ENCODE measurements around the gene TMPRSS9.

TMPRSS9 gene

GRCh38 chr19:2356036-2356646 lies 3.9 kb upstream of the TMPRSS9 start:
- H3K4me3 ChIP-seq (ENCODE audit: low read length) = no peak overlapping the region
- no peak for DNase-seq (ENCODE audit: low read depth, low spot score)

GRCh38 chr19:2357279-2358206 lies 2.5 kb upstream of the TMPRSS9 start:
- no peak for DNase-seq (ENCODE audit: low read depth, low spot score)
- no peak overlapping the region for H3K4me3 ChIP-seq (ENCODE audit: low read length)

GRCh38 chr19:2358548-2359173 lies 1.4 kb upstream of the TMPRSS9 start:
- DNase-seq (ENCODE audit: low read depth, low spot score) = no peak
- no peak overlapping the region for H3K4me3 ChIP-seq (ENCODE audit: low read length)

- no peak for DNase-seq (ENCODE audit: low read depth, low spot score)
- no peak overlapping the region for H3K4me3 ChIP-seq (ENCODE audit: low read length)
These were observed 768 bp downstream of the TMPRSS9 start for GRCh38 chr19:2360833-2361232.

- DNase-seq (ENCODE audit: low read depth, low spot score) = no peak
- no peak overlapping the region for H3K4me3 ChIP-seq (ENCODE audit: low read length)
These were observed 1.4 kb downstream of the TMPRSS9 start for GRCh38 chr19:2361246-2362045.

- no peak for DNase-seq (ENCODE audit: low read depth, low spot score)
- no peak overlapping the region for H3K4me3 ChIP-seq (ENCODE audit: low read length)
These were observed 2.2 kb downstream of the TMPRSS9 start for GRCh38 chr19:2362046-2362969.

GRCh38 chr19:2362970-2363300 lies 2.9 kb downstream of the TMPRSS9 start:
- no peak overlapping the region for H3K4me3 ChIP-seq (ENCODE audit: low read length)
- no peak for DNase-seq (ENCODE audit: low read depth, low spot score)

GRCh38 chr19:2363419-2363818 lies 3.4 kb downstream of the TMPRSS9 start:
- DNase-seq (ENCODE audit: low read depth, low spot score) = no peak
- H3K4me3 ChIP-seq (ENCODE audit: low read length) = no peak overlapping the region

- DNase-seq (ENCODE audit: low read depth, low spot score) = no peak
These were observed 5.3 kb downstream of the TMPRSS9 start for GRCh38 chr19:2365201-2365970.

GRCh38 chr19:2371656-2372055 lies 11.6 kb downstream of the TMPRSS9 start:
- no peak overlapping the region for H3K4me3 ChIP-seq (ENCODE audit: low read length)
- no peak for DNase-seq (ENCODE audit: low read depth, low spot score)

More at GRCh38 chr19:2365201-2365970, 5.3 kb downstream of the TMPRSS9 start:
- no peak overlapping the region for H3K4me3 ChIP-seq (ENCODE audit: low read length)

- no peak for DNase-seq (ENCODE audit: low read depth, low spot score)
- H3K4me3 ChIP-seq (ENCODE audit: low read length) = no peak overlapping the region
These were observed 12.1 kb downstream of the TMPRSS9 start for GRCh38 chr19:2372076-2372612.

GRCh38 chr19:2374808-2375207 lies 14.7 kb downstream of the TMPRSS9 start:
- no peak overlapping the region for H3K4me3 ChIP-seq (ENCODE audit: low read length)
- no peak for DNase-seq (ENCODE audit: low read depth, low spot score)

GRCh38 chr19:2375353-2376121 lies 15.5 kb downstream of the TMPRSS9 start:
- peak; percentile 39 for DNase-seq (ENCODE audit: low read depth, low spot score)
- H3K4me3 ChIP-seq (ENCODE audit: low read length) = no peak overlapping the region

GRCh38 chr19:2376784-2377519 lies 16.9 kb downstream of the TMPRSS9 start:
- DNase-seq (ENCODE audit: low read depth, low spot score) = no peak
- no peak overlapping the region for H3K4me3 ChIP-seq (ENCODE audit: low read length)

- DNase-seq (ENCODE audit: low read depth, low spot score) = no peak
These were observed 20.5 kb downstream of the TMPRSS9 start for GRCh38 chr19:2380567-2380966.

GRCh38 chr19:2381148-2381820 lies 21.2 kb downstream of the TMPRSS9 start:
- DNase-seq (ENCODE audit: low read depth, low spot score) = no peak
- H3K4me3 ChIP-seq (ENCODE audit: low read length) = no peak overlapping the region

More at GRCh38 chr19:2380567-2380966, 20.5 kb downstream of the TMPRSS9 start:
- no peak overlapping the region for H3K4me3 ChIP-seq (ENCODE audit: low read length)
